ACC112 (cell line): Measurements from ENCODE around the gene STUM.
"Not testable (repeated sequence)": the region's sequence is repeated elsewhere in the genome, so short reads cannot be mapped to it uniquely, and the experiment has no call there.

Experiments
- H2AFZ ChIP-seq: fragments of 200-600 bp; sonication (generic); one replicate; pipeline ENCODE4 v1.6.0; 2017; ENCODE audit warnings: antibody characterized with exemption, low read length; ENCODE audit not compliant: unreplicated experiment
- H3K27ac ChIP-seq: fragments of 200-600 bp; sonication (generic); 2 replicates; pipeline ENCODE4 v1.5.1; 2014; ENCODE audit warnings: low read depth, mild to moderate bottlenecking, antibody characterized with exemption, low read length, moderate library complexity
- H3K27me3 ChIP-seq: fragments of 200-600 bp; sonication (generic); 2 replicates; pipeline ENCODE4 v1.6.1; 2014; ENCODE audit warnings: mild to moderate bottlenecking, antibody characterized with exemption, low read length, moderate library complexity, mixed read lengths; ENCODE audit not compliant: insufficient read depth
- H3K36me3 ChIP-seq: fragments of 200-600 bp; sonication (generic); 2 replicates; pipeline ENCODE4 v1.6.1; 2016; ENCODE audit warnings: mild to moderate bottlenecking, antibody characterized with exemption, low read length, moderate library complexity, mixed read lengths; ENCODE audit not compliant: insufficient read depth
- H3K4me1 ChIP-seq: fragments of 200-600 bp; sonication (generic); one replicate; pipeline ENCODE4 v1.6.1; 2016; ENCODE audit warnings: low read length, mixed read lengths; ENCODE audit not compliant: insufficient read depth, unreplicated experiment, control insufficient read depth
- H3K4me3 ChIP-seq: fragments of 200-600 bp; sonication (generic); 2 replicates; pipeline ENCODE4 v1.5.1; 2014; ENCODE audit warnings: mild to moderate bottlenecking, low read depth, low read length
- H3K79me2 ChIP-seq: fragments of 200-600 bp; sonication (generic); one replicate; pipeline ENCODE4 v1.6.0; 2016; ENCODE audit warnings: low read length; ENCODE audit not compliant: control insufficient read depth, unreplicated experiment, insufficient read depth

Gene STUM, protein sequence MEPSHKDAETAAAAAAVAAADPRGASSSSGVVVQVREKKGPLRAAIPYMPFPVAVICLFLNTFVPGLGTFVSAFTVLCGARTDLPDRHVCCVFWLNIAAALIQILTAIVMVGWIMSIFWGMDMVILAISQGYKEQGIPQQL

DNA sequence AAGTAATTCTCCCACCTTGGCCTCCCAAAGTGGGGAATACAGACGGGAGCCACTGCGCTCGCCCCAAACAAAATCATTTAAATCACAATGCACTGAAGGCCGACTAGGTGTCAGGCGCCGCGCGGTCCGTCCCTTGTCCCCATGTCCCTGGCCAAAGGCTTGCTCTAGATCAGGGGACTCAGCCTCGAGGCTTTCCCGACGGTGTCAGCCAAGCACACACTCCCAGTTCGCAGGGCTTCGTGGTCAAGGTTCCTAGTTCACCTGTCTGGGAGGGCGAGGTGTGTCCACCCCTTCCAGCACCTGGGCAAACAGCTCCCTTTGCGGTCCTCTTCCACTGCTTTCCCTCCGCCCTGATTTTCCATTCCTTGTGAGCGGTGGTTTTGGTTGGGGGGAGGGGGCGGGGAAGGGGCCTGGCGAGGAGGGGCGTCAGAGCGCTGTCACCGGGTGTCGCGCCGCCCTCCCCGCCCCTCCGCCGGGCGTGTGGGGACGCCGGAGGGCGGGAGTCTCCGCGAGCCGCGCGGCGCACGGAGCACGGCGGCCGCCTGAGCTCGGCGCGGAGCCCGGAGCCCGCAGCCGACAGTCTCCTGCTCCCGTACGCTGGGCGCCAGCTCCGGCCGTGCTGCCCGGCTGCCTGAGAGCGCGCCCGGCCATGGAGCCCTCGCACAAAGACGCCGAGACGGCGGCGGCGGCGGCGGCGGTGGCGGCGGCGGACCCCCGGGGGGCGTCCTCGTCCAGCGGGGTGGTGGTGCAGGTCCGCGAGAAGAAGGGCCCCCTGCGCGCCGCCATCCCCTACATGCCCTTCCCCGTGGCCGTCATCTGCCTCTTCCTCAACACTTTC lies at the start of gene STUM:
STUM (plus strand) TSS at position 509 of the 838 bp plus-strand sequence; CDS start at position 650, 141 bp downstream.
- Histone ChIP-seq H3K79me2 (no peaks in the 10 kb centered on the region), H3K36me3 (no peaks in the 10 kb centered on the region), H3K27ac (no peak within 1 kb of the TSS), H3K4me1 (no peaks in the 10 kb centered on the region), H3K27me3 (peaks cover 88% of the 10 kb centered on the region), H2AFZ (no peak within 1 kb of the TSS), H3K4me3 (peak within 1 kb of the TSS; percentile 58)

DNA sequence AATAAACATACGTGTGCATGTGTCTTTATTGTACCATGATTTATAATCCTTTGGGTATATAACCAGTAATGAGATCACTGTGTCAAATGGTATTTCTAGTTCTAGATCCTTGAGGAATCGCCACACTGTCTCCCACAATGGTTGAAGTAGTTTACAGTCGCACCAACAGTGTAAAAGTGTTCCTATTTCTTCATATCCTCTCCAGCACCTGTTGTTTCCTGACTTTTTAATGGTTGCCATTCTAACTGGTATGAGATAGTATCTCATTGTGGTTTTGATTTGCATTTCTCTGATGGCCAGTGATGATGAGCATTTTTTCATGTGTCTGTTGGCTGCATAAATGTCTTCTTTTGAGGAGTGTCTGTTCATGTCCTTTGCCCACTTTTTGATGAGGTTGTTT lies 48.9 kb upstream of the STUM start:
- H3K27ac ChIP-seq, H2AFZ ChIP-seq, H3K4me3 ChIP-seq, H3K4me1 ChIP-seq, H3K36me3 ChIP-seq, H3K79me2 ChIP-seq: not testable (repeated sequence)
- peaks cover 51% of the 10 kb centered on the region for H3K27me3 ChIP-seq

DNA sequence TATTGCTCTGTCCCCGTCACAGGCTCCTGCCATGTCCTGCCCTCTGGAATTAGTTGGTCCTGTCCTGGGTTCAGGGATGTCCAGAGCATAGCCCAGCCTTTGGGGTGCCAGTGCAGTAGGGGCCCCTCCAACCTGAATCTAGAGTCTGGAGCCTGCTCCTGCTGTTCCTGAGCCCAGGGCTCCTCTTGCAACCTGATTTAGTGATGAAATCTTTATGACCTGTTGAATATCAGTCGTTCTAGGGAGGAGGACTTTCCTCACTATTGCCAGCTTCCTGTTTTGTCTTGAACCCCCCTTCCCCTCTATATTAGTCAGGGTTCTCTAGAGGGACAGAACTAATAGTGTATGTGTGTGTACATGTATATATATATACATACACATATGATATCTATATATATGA lies 42.5 kb upstream of the STUM start:
- Histone ChIP-seq H3K4me1 (no peaks in the 10 kb centered on the region), H2AFZ (no peak overlapping the region), H3K4me3 (no peak overlapping the region), H3K79me2 (no peaks in the 10 kb centered on the region), H3K36me3 (no peaks in the 10 kb centered on the region), H3K27me3 (peaks cover 61% of the 10 kb centered on the region), H3K27ac (no peak overlapping the region)

DNA sequence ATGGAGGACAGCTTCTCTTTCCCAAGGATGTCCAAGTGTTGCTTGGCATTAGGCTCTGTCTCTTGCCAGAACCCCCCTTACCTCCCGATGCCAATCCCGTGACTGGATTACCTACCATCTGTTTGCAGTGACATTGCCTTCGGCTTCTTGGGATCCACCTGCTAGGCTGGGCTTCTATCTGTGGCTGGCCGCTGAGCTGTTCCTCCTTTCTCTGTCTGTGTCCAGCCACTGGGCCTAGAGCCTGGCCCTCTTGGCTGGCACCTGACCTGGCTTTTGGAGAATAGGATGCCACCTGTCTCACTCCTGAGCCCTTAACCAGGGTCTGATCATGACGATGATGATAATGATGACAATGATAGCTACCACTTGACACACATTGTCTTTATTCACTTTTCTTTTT lies 41.6 kb upstream of the STUM start:
- H3K4me3 ChIP-seq: no peak overlapping the region

DNA sequence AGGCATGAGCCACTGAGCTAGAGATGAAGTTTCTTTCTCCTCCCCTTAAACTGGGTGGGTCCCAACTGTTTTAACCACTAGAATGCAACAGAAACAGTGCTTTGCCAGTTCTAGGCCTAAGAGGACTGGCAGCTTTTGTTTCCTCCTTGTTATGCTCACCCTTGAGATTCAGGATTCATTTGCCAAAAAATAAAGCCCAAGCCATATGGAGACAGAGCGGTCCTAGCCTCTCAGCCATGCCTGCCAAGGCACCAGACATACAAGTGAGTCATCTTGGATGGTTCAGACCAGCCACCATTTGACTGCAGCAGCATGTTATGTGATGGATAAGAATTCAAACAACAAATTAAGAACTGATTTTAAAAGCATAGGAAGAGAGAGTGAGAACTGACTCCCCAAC lies 38.1 kb upstream of the STUM start:
- Histone ChIP-seq H2AFZ (no peak overlapping the region), H3K36me3 (no peaks in the 10 kb centered on the region), H3K27me3 (peaks cover 67% of the 10 kb centered on the region), H3K4me1 (no peaks in the 10 kb centered on the region), H3K4me3 (no peak overlapping the region), H3K79me2 (no peaks in the 10 kb centered on the region), H3K27ac (no peak overlapping the region)

More for the DNA sequence above, 41.6 kb upstream of the STUM start:
- H3K4me1 ChIP-seq: no peaks in the 10 kb centered on the region
- no peaks in the 10 kb centered on the region for H3K79me2 ChIP-seq
- no peak overlapping the region for H2AFZ ChIP-seq
- peaks cover 67% of the 10 kb centered on the region for H3K27me3 ChIP-seq
- H3K36me3 ChIP-seq: no peaks in the 10 kb centered on the region
- no peak overlapping the region for H3K27ac ChIP-seq

DNA sequence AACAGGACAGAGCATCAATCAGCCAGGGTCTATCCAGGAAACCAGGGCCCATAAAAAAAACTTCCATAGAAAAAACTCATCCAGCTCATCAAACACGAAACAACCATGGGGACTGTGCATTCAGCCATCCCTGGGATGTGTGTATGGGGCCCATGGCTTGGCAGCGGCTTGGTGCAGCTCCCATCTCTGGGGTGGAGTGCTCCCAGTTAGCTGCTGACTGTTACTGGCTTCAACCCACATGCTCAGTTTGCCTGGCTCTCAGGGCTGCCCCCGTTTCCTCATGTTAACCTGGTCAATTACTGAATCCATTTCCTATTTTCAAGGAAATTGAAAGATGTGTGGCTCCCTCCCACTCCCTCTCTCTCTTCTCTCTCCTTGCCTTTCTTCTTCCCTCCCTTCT lies 37.3 kb upstream of the STUM start:
- Histone ChIP-seq H3K4me3 (no peak overlapping the region), H3K27ac (no peak overlapping the region)

DNA sequence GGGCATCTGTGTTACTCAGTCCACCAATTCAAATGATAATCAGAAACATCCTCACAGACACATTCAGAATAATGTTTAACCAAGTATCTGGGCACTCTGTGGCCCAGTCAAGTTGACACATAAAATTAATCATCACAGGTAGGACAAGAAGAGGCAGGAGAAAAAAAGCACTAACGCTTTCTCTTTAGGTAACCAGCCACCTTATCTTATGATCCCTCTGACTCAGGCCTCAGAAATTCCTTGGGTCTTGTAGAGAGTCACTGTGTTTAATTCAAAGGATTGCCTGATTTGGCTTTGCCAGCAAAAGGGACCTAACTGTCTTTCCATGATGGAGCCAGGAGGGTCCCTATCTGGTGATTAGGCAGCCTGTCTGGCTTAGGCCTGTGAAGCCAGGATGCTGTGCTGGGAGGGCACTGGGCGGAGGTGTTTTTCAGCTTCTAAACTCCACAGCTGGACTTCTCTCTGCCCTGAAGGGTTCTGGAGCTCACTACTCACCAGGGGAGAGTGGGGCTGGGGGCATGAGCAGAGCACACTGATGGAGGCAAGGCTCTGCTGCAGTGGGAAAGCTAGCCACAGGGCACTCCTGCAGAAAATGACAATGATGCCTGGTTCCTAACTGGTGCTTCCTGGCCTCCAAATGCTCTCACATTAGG lies 36.4 kb upstream of the STUM start:
- Histone ChIP-seq H2AFZ (no peak overlapping the region), H3K4me1 (no peaks in the 10 kb centered on the region), H3K27ac (no peak overlapping the region), H3K27me3 (peaks cover 72% of the 10 kb centered on the region), H3K79me2 (no peaks in the 10 kb centered on the region), H3K36me3 (no peaks in the 10 kb centered on the region), H3K4me3 (no peak overlapping the region)

More for the DNA sequence above, 37.3 kb upstream of the STUM start:
- no peaks in the 10 kb centered on the region for H3K36me3 ChIP-seq
- no peaks in the 10 kb centered on the region for H3K79me2 ChIP-seq
- H2AFZ ChIP-seq: no peak overlapping the region
- H3K27me3 ChIP-seq: peaks cover 68% of the 10 kb centered on the region
- no peaks in the 10 kb centered on the region for H3K4me1 ChIP-seq

DNA sequence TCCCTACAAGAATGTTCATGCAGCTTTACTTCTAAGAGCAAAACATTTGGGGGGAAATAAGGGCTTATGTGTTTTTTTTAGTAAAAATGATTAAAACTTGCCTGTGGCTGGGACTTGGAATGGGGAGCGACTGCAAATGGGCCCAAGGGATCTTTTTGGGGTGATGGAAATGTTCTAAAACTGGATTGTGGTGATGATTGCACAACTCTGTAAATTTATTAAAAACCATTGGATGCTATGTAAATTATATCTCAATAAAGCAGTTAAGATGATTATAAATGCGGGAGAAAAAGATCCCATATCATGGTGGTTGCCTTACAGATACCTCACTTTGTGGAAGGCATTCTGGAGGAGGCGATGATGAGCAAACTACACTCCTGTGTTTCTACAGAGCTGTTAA lies 30.2 kb upstream of the STUM start:
- no peaks in the 10 kb centered on the region for H3K36me3 ChIP-seq
- no peak overlapping the region for H2AFZ ChIP-seq
- no peaks in the 10 kb centered on the region for H3K79me2 ChIP-seq
- H3K27me3 ChIP-seq: peaks cover 78% of the 10 kb centered on the region
- H3K27ac ChIP-seq: no peak overlapping the region
- no peaks in the 10 kb centered on the region for H3K4me1 ChIP-seq
- H3K4me3 ChIP-seq: no peak overlapping the region

DNA sequence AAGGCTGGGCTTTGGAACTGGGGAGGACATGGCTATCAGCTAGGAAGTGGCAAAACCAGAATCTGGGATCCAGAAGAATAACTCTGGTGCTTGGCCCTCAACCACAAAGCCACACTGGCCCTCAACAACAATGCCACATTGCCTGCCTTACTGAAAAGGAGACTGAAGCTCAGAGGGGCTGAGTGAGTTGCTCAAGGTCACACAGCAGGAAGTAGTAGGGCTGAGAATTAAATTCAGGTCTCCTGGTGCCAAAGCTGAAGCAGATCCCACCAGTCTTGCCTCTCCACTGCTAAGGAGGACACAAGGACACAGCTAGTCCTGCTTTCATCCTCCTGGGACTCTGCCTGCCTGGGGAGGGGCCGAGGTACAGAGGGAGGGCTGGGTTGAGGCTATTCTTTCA lies 29.4 kb upstream of the STUM start:
- Histone ChIP-seq H3K79me2 (no peaks in the 10 kb centered on the region), H3K27ac (no peak overlapping the region), H3K36me3 (no peaks in the 10 kb centered on the region), H3K4me3 (no peak overlapping the region), H2AFZ (no peak overlapping the region), H3K4me1 (no peaks in the 10 kb centered on the region), H3K27me3 (peaks cover 86% of the 10 kb centered on the region)

DNA sequence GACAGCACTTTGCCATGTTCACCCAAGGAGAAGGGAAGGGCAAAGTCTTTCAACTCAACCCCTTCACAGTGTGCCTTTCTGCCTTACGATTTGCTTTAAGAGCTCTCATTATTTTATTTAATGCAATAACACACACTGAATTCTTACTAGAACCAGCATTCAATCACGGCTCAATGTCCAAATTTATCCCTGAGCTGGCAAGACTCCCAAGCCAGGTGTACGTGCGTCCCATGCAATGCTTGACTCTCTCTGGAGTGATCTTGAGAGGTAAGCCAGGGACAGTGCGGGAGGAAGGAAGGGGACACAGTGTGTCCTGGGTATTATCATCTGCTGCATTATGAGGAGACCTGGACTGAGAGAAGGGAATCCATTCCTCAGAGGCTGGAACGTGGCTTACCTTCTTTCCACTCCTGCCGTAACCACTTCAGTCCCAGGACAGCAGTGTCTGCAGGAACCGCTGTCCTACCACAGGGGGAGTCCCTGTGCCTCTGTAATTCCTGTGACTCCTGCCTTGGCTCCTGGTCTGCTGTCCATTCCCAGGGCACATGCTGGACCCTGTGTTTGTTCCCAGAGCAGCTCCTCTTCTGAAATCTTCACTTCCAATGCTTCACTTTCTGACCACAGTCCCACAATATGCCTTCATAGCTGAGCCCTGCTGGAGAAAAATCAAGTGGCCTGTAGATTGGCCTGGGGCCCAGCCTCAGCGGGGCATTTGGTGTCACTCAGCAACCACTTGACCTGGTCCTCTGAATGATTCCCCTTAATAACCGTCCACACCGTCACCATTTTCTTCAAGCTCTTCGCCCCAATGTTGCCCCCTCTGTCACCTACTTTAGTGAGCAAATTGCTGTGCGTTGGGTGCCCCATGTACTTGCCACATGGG lies 28.6 kb upstream of the STUM start:
- Histone ChIP-seq H3K27ac (no peak overlapping the region), H2AFZ (no peak overlapping the region), H3K4me1 (no peaks in the 10 kb centered on the region), H3K36me3 (no peaks in the 10 kb centered on the region), H3K4me3 (no peak overlapping the region), H3K27me3 (peaks cover 93% of the 10 kb centered on the region), H3K79me2 (no peaks in the 10 kb centered on the region)
